HepG2 (cell line): ENCODE results near the gene CCDC197. TPM values are rescaled to one million over a fixed set of nuclear protein-coding genes. Genes with fewer than 3 reads are reported as not detected.

Source experiments
- ADNP ChIP-seq: sonication (generic); formaldehyde crosslinking; IDR thresholded peaks from 2 replicates; pipeline ENCODE4 v1.4.0; 2020; ENCODE audit warnings: missing genetic modification reagents
- ASH2L ChIP-seq: fragments of 300-600, 200-600 bp; sonication (generic); IDR thresholded peaks from 2 replicates; pipeline ENCODE4 v1.7.0; 2017; ENCODE audit warnings: low read depth, mild to moderate bottlenecking, moderate library complexity, mixed read lengths, low read length; ENCODE audit not compliant: insufficient read length
- CTCF ChIP-seq: sonication (generic); formaldehyde crosslinking; IDR thresholded peaks from 2 replicates; pipeline ENCODE4 v1.5.0; 2020; ENCODE audit warnings: mild to moderate bottlenecking, missing genetic modification reagents, moderate library complexity
- E2F5 ChIP-seq: sonication (generic); formaldehyde crosslinking; conservative IDR thresholded peaks from 2 replicates; pipeline ENCODE4 v1.4.0; 2020; ENCODE audit warnings: missing genetic modification reagents
- EEA1 ChIP-seq: sonication (generic); formaldehyde crosslinking; IDR thresholded peaks from 2 replicates; pipeline ENCODE4 v1.5.1; 2020; ENCODE audit warnings: mild to moderate bottlenecking, missing genetic modification reagents, borderline replicate concordance
- GPN1 ChIP-seq: sonication (generic); formaldehyde crosslinking; IDR thresholded peaks from 2 replicates; pipeline ENCODE4 v1.5.1; 2020; ENCODE audit warnings: missing genetic modification reagents, borderline replicate concordance
- HDAC2 ChIP-seq: sonication (generic); formaldehyde crosslinking; IDR thresholded peaks from 2 replicates; pipeline ENCODE4 v1.4.0; 2020; ENCODE audit warnings: missing genetic modification reagents
- PRDM15 ChIP-seq: sonication (generic); formaldehyde crosslinking; IDR thresholded peaks from 2 replicates; pipeline ENCODE4 v1.4.0; 2020; ENCODE audit warnings: missing genetic modification reagents
- RBAK ChIP-seq: sonication (generic); formaldehyde crosslinking; IDR thresholded peaks from 2 replicates; pipeline ENCODE4 v1.5.1; 2020; ENCODE audit warnings: mild to moderate bottlenecking, missing genetic modification reagents
- SNAI1 ChIP-seq: sonication (generic); formaldehyde crosslinking; IDR thresholded peaks from 2 replicates; pipeline ENCODE4 v1.5.0; 2020; ENCODE audit warnings: mild to moderate bottlenecking, missing genetic modification reagents, borderline replicate concordance
- TRIM24 ChIP-seq: sonication (generic); formaldehyde crosslinking; IDR thresholded peaks from 2 replicates; pipeline ENCODE4 v1.8.0; 2022; ENCODE audit warnings: mild to moderate bottlenecking, missing genetic modification reagents
- ZFAT ChIP-seq: sonication (generic); formaldehyde crosslinking; conservative IDR thresholded peaks from 2 replicates; pipeline ENCODE4 v1.8.1; 2023; ENCODE audit warnings: missing genetic modification reagents, inconsistent platforms
- ZNF10 ChIP-seq: sonication (generic); formaldehyde crosslinking; IDR thresholded peaks from 2 replicates; pipeline ENCODE4 v1.4.0; 2020; ENCODE audit warnings: mild to moderate bottlenecking, low read depth, missing genetic modification reagents, borderline replicate concordance
- ZNF205 ChIP-seq: IDR thresholded peaks from 2 replicates; pipeline ENCODE4 v1.6.1; 2018; ENCODE audit warnings: missing biosample characterization, missing genetic modification reagents
- ZNF260 ChIP-seq: sonication (generic); formaldehyde crosslinking; IDR thresholded peaks from 2 replicates; pipeline ENCODE4 v1.4.0; 2020; ENCODE audit warnings: missing genetic modification reagents, low read depth, mild to moderate bottlenecking, borderline replicate concordance
- ZNF512B ChIP-seq: sonication (generic); formaldehyde crosslinking; IDR thresholded peaks from 2 replicates; pipeline ENCODE4 v1.5.1; 2020; ENCODE audit warnings: missing genetic modification reagents, mild to moderate bottlenecking, borderline replicate concordance
- ZNF784 ChIP-seq: sonication (generic); formaldehyde crosslinking; IDR thresholded peaks from 2 replicates; pipeline ENCODE4 v1.5.1; 2020; ENCODE audit warnings: missing genetic modification reagents, mild to moderate bottlenecking, borderline replicate concordance
- polyA plus RNA-seq, 8 experiments: library from polyadenylated mRNA; depleted of rRNA in 3 of 8; stranded (reverse) in 7 of 8; unstranded in 1 of 8; fragments of >200 nt; fragmentation: Illumina TruSeq in 4 of 8; extraction: Trizol in 4 of 8; gene quantifications; 2 replicates each; pipeline versions ENCODE4 v1.2.1 to v1.2.3, GENCODE V29; 2011 to 2016; ENCODE audit warnings: low read depth in 4 of 8, missing spikeins in 1 of 8, mixed read lengths in 1 of 8; ENCODE audit not compliant: insufficient read depth in 1 of 8
- total RNA-seq, 5 experiments: library from RNA; depleted of rRNA; stranded (reverse); fragments of >200 nt; fragmentation: Illumina TruSeq; extraction: Trizol; gene quantifications; 2 replicates each; pipeline ENCODE4 v1.2.3, GENCODE V29; 2016; ENCODE audit warnings: low read depth in 1 of 5

The CCDC197 gene
- total and polyA plus RNA-seq, 2 of the 13 experiments (the other 11 are each of a cell fraction or from before 2014, with no cell fraction given) = 0.11 to 0.13 TPM

GRCh38 chr14:94022532-94023411 lies 25.7 kb downstream of the CCDC197 start (continued):
- TF ChIP-seq CTCF = no peak
- TF ChIP-seq ASH2L = no peak
- TF ChIP-seq ZNF784 (CRISPR knock-in tag) = no peak
- no peak for TF ChIP-seq GPN1 (CRISPR knock-in tag)
- TF ChIP-seq SNAI1 (CRISPR knock-in tag) = no peak
- no peak for TF ChIP-seq ZNF205 (CRISPR knock-in tag)
- no peak for TF ChIP-seq ZNF260 (CRISPR knock-in tag)
- no peak for TF ChIP-seq ZFAT (CRISPR knock-in tag)
- no peak for TF ChIP-seq E2F5 (CRISPR knock-in tag)
- TF ChIP-seq TRIM24 = no peak
- no peak for TF ChIP-seq PRDM15
- no peak for TF ChIP-seq ADNP
- TF ChIP-seq RBAK = no peak
- TF ChIP-seq EEA1 (CRISPR knock-in tag) = no peak
- no peak for TF ChIP-seq ZNF10 (CRISPR knock-in tag)
- no peak for TF ChIP-seq HDAC2
- no peak for TF ChIP-seq ZNF512B (CRISPR knock-in tag)
